ENCODE measurements around the gene TAF1.
"Not testable (repeated sequence)": the region's sequence is repeated elsewhere in the genome, so short reads cannot be mapped to it uniquely, and the experiment has no call there.

The TAF1 gene

GRCh38 chrX:71393919-71394318 lies 27.8 kb downstream of the TAF1 start:
- DNase-seq (ENCODE audit: low spot score): no peak
- ChIA-PET CTCF (no interaction called here), POLR2A (ENCODE audit: low non-redundant PET) (no interaction called here)
- no peak for TF ChIP-seq CTCF (conservative IDR thresholded peaks at IDR 0.05; ENCODE audit: low read depth)
- H3K27ac ChIP-seq: no peak overlapping the region

- no peak for DNase-seq (ENCODE audit: low spot score)
- CTCF ChIA-PET: interaction anchor here (0.6 kb wide), 1 partner anchor 13 kb away, joined by 7 read pairs; no protein-coding TSS in a partner anchor
- TF ChIP-seq CTCF (conservative IDR thresholded peaks at IDR 0.05; ENCODE audit: low read depth): no peak
- H3K27ac ChIP-seq: no peak overlapping the region
- POLR2A ChIA-PET (ENCODE audit: low non-redundant PET): no interaction called here
Observed at GRCh38 chrX:71396576-71396975, 30.4 kb downstream of the TAF1 start.

- TF ChIP-seq CTCF (conservative IDR thresholded peaks at IDR 0.05; ENCODE audit: low read depth): no peak
- no peak for DNase-seq (ENCODE audit: low spot score)
- CTCF ChIA-PET: no interaction called here
- POLR2A ChIA-PET (ENCODE audit: low non-redundant PET): no interaction called here
- H3K27ac ChIP-seq: no peak overlapping the region
Observed at GRCh38 chrX:71400710-71401109, 34.6 kb downstream of the TAF1 start.

DNA sequence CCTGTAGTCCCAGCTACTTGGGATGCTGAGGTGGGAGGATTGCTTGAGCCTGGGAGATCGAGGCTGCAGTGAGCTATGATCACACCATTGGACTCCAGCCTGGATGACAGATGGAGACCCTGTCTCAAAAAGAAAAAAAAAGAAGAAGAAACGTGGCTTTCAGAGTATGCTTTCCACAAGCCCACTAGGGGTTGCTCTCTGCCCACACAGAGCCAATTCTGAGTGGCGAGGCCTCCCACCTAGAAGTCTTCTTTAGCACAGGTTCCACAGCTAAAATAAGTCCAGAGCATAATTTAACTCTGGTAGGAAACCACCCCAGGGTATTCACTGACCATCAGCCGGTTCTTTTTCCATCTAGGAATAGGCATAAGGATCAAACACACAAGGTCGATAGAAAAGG lies 50.1 kb downstream of the TAF1 start:
- H3K27ac ChIP-seq; CTCF ChIA-PET; DNase-seq (ENCODE audit: low spot score); POLR2A ChIA-PET (ENCODE audit: low non-redundant PET): not testable (repeated sequence)

DNA sequence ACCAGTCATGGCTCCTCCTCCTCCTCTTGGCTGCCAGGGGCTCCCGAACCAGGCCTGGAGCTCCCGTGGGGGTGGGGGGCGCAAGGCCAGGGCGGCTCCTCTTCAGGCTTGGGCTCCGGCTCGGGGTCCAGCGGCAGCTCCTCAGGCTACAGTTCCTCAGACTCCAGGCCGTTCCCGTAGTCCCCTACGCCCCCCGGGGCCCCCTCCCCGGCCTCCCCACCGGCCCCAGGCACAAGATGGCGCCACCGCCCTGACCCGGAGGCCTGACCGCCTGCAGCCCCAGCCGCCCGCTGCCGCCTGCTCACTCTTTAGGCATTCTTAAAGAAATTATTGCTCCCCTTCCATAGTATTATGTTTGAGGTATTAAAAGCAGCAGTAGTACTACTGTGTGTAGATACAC lies 54.5 kb downstream of the TAF1 start:
- no peak for DNase-seq (ENCODE audit: low spot score)
- TF ChIP-seq CTCF (conservative IDR thresholded peaks at IDR 0.05; ENCODE audit: low read depth): no peak
- no peak overlapping the region for H3K27ac ChIP-seq
- ChIA-PET POLR2A (ENCODE audit: low non-redundant PET) (no interaction called here), CTCF (no interaction called here)

GRCh38 chrX:71432733-71433132 lies 66.6 kb downstream of the TAF1 start:
- no peak for TF ChIP-seq CTCF (conservative IDR thresholded peaks at IDR 0.05; ENCODE audit: low read depth)
- ChIA-PET CTCF (no interaction called here), POLR2A (ENCODE audit: low non-redundant PET) (no interaction called here)
- no peak for DNase-seq (ENCODE audit: low spot score)
- no peak overlapping the region for H3K27ac ChIP-seq

GRCh38 chrX:71438750-71439149 lies 72.6 kb downstream of the TAF1 start:
- ChIA-PET CTCF (no interaction called here), POLR2A (ENCODE audit: low non-redundant PET) (no interaction called here)
- TF ChIP-seq CTCF (conservative IDR thresholded peaks at IDR 0.05; ENCODE audit: low read depth): no peak
- DNase-seq (ENCODE audit: low spot score): no peak
- no peak overlapping the region for H3K27ac ChIP-seq
